Cardiac septum (tissue), 1 donor: ENCODE measurements around the gene CLPTM1L. TPM values are rescaled to one million over a fixed set of nuclear protein-coding genes. Genes with fewer than 3 reads are reported as not detected.

ENCODE experiments used
- DNase-seq: peaks from one replicate; pipeline ENCODE4 v3.0.0-alpha.2; 2020; ENCODE audit warnings: low spot score
- intact Hi-C: fragments of 100-400 bp; cut with DNase I; formaldehyde crosslinking; loops from one replicate; pipeline ENCODE4 v1.14.0; 2022
- total RNA-seq: library from RNA; stranded (reverse); fragmentation: NEBNext Ultra II Directional; extraction: Animal tissue kit (Norgen Biotek cat#: 25700); gene quantifications from one replicate; pipeline ENCODE4 v1.2.1, GENCODE V29; 2021
- donor health status: DM: no; HTN: no; CAD: no.

Gene CLPTM1L
- total RNA-seq, 1 donor from 2014 or later: 42.6 TPM

DNA sequence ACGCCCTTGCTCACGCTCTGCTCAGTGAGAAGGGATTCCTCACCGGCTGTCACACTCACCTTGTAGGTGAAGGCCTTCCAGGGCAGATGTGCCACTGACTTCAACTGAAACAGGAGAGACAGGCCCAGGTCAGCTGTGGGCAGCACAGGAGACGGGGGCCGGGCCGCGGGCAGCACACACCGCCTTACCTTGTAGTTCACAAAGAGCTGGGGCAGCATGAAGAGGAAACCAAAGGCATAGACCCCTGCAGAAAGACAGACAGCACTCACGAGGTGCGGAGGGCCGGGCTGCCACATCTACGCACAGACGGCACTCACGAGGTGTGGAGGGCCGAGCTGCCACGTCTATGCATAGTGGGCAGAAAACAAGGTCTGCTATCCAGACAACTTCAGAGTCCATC, 23.3 kb downstream of the CLPTM1L start:
- intact Hi-C loops: no loop called here
- DNase-seq: peak; percentile 58

DNA sequence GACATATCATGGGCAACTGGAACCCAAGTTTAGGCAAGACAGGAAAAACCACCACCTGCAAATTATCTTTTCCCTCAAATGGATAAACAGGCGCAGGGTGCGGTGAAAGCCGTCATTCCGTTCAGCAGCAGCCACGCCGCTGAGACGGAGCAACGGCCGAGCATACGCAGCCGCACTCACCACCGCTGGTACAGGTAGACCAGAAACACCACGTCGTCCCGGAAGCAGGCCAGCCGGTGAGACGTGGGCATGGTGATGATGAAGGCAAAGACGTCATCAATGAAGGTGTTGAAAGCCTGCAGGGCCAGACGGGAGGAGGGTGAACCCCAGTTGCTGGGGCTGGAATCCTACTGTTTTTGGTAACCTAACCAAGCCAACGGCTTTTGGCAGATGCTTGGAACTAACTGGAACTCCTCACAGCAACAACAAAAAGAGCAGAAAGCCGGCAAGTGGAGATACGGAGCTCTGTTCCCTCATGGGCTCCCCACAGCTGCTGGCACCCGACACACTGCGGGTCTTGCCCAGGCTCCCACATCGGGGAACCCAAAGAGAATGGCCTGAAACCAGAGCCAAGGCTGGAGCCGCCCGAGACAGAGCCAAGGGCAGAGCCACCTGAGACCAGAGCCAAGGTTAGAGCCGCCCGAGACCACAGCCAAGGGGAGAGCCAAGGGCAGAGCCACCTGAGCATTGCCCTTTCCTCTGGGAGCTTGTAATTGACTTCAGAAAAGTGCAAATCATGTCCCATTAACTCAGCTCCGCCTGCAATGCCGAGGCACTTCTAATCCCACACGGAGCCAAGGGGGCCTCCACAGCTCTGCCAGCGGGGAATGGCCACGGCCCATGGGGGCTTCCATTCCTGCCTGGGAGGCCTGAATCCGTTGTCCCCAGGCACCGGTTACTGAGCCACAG, 24.2 kb downstream of the CLPTM1L start:
- intact Hi-C loops: no loop called here

DNA sequence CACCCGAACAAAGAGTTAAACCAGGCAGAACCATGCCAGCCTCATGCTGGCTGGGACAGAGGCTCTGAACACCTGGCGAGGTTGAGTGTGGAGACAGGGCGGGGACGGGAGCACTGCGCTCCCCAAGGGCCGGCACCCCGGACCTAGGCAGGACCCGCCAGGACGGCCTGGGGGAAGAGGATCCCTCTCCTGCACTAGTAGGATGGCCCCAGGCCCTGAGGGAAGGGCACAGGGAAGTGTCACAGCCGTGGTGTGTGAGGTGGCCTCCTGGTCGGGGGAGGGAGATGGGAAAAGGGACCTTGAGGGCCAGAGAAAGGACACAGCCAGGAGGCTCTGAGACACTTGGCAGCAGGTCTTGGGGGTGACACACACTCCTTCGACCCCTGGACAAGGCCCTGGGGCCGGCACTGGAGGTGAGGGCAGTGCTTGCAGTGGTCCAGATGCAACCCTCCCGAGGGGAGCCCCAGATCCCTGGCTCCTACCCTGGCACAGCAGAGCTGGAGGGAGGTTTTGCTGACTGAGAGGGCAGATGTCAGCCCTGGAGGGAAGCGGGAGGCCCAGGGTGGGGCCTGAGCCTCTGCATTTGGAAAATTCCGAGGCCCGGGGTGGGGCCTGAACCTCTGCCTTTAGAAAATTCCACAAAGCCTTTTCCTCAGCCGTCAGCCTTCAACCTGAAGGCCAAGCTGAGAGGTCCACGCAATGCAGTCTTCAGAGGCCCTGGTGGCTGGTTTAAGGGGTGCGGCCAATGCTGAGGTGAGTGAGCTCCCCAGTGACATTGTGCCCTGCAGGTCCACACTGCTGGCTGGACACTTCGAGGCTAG, 25.3 kb downstream of the CLPTM1L start:
- DNase-seq: peak; percentile 64

More for the DNA sequence above, 24.2 kb downstream of the CLPTM1L start:
- peak; percentile 70 for DNase-seq

DNA sequence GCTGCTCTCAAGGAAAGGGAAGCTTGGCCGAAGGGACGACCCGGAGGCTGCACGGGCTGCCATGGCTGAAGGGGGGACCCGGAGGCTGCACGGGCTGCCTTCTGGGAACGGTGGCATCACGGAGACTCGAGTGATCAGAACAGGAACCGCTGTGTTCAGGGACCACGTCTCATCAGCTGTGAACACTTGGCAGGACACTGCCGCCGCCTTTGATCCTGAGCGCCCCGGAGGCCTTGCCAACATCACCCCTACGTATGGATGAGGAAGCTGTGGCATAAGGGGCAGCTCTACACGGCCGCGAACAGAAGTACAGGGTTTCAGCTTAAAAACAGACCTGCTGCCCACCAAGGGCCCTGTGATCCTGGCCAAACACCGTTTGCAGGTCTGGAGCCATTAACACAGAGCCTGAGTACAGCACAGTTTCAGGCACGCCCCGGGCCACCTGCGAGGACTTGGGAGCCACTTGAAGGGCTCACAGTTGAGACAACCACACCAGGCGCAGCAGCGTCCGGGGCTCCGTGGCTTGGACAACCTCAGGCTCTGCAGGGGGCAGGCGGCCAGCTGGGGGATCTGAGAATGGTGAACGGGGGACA, 26.1 kb downstream of the CLPTM1L start:
- intact Hi-C loops: no loop called here
- peak; percentile 69 for DNase-seq

More for the DNA sequence above, 25.3 kb downstream of the CLPTM1L start:
- intact Hi-C loops: no loop called here

DNA sequence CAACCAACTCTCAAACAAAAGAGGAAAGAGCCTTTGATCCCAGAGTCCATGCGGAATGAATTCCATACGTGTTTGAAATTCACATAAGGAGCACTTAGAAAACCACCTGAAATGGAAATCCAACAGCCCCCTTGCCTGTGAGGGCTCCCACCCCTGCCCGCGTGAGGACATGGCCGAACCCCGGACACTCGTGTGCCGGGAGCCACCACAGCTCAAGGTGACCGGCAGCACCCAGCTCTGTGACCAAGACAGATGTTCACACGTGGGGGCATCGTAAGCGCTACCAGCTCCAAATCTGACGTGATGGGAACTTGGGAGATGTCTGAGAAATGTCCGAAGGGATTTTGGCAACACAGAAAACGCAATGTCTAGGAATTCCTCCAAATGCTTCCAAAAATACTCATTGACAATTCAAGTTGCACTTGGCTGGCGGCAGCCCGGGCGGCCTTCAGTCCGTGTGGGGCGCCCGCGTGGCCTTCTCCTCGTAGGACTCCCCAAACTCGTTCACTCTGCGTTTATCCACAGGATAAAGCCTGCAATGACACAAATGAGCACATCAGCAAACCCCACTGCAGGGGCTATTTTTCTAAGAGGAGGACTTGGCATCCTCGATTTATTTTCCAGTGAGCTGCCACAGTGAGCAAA, 26.9 kb downstream of the CLPTM1L start:
- DNase-seq: peak; percentile 49
- intact Hi-C loops: no loop called here

DNA sequence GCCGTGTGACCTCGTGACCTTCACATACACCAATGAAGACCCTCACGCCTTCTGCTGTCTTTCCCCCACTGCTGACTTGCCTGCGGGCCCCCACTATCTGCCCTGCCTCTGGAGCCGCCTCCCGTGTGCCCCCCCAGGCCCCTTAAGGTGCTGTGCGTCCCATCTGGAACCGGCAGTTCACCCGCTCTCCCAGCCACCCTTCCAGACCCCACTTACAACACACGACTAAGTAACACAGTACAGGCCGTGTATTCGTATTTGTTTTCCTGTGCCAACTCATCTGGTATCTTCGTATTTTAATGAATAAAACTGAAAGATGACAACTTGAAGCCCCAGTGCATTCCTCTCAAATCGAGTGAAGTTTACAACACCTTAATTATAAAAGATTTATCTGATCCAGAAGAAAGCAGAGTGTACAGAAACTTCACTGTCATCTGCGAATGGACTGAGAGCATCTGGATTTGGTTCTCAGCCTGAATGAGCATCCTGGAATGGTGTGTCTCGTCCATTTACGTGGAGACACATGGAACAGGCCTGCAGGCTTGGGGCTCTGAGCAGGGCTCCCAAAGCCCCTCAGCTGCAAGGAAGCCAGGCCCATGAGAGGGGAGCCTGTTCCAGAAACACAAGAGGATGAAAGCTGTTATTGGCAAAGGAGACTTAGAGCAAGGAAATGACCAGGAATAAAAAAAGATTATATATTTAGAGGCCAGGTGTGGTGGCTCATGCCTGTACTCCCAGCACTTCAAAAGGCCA, 28.1 kb downstream of the CLPTM1L start:
- peak; percentile 68 for DNase-seq
- intact Hi-C loops: no loop called here

DNA sequence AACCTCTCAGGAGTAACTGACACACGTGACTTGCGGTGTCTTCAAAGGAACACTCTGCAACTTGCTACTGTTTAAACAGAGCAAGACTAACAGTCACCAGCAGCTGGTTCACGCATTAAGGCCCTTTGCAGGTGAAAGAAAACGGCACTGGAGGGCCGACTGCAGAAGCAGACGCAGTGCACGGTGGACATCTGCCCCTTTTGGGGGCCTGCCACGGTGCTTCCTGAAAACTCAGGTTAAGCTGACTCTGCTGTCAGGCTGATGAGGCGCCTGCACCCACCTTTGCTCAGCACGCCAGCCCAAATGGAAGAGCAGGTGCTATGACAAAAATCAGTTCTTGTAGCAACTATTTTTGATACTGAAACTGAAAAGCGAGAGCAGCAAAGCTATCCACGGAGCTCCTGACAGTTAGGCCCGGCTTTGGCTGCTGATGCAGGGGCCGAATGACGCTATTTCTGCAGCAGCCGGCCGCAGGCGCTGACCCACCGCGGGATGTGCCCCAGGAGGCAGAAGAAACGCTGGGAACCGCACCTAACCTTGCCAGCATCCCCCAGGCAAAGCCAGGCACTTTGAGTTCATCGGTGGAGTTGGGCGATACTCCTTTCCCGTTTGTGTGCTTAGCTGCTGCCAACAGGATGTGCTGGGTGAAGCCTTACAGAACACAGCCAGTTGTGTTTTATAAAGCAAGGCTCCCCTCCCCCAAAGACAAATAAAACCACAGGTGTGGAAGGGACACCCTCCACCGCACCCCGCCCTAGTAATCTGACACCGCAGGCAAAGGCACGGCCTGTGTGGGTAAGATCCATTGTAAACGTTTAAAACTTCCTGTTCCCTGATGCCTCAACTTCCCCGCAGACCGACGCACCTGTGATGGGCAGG, 29.0 kb downstream of the CLPTM1L start:
- DNase-seq: peak; percentile 65
- intact Hi-C loops: no loop called here

DNA sequence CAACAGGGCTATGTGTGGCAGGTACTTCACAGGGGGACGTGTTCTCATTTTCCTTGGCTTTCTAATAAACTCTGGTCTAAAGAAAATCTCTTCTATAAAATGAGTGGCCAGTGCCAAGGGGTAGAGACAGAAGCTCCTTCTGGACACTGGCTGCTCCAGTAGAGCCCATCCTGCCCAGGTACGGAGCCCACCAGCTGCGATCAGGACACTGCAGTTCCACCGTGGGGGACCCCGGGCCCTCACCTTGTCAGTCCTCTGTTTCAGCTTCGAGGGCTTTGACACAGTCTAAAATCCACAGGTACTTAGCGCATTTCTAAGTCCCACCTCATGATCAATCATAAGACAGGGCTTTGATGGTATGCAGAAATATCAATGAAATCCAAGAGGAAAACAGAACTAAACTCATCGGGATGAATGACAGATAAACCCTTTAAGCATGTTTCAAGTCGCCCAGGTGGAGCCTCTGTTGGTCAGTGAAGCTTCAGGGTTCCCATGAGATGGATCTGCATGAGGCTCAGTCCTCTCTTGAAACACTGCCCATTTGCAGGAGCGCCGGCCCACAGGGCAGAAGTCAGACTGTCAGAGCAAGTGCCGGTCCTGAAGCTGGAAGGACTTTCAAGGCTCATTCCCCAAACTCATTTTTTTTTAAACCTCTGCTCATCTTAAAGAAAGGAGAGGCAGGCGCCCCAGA, 29.7 kb downstream of the CLPTM1L start:
- intact Hi-C loops: no loop called here
- DNase-seq: peak; percentile 55

DNA sequence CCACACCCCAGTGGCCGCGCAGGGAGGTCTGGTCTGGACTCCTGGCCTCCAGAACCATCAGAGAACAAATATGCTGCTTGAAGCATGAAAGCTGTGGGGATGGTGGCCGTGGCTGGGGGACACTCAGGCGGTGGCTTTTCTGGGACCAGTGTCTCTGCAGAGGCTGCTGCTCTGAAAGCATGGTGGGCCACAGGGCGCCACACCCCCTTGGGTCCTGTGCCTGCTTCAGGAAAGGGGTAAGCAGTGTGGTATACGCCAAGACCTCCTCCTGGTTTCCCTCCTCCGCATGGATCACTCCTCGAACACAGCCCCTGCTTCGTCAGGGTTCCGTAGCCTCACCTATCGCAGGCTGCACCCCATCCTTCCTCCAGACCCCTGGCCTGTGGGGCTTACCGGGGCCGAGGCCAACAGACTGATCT, 30.3 kb downstream of the CLPTM1L start:
- DNase-seq: peak; percentile 67
- intact Hi-C loops: no loop called here

DNA sequence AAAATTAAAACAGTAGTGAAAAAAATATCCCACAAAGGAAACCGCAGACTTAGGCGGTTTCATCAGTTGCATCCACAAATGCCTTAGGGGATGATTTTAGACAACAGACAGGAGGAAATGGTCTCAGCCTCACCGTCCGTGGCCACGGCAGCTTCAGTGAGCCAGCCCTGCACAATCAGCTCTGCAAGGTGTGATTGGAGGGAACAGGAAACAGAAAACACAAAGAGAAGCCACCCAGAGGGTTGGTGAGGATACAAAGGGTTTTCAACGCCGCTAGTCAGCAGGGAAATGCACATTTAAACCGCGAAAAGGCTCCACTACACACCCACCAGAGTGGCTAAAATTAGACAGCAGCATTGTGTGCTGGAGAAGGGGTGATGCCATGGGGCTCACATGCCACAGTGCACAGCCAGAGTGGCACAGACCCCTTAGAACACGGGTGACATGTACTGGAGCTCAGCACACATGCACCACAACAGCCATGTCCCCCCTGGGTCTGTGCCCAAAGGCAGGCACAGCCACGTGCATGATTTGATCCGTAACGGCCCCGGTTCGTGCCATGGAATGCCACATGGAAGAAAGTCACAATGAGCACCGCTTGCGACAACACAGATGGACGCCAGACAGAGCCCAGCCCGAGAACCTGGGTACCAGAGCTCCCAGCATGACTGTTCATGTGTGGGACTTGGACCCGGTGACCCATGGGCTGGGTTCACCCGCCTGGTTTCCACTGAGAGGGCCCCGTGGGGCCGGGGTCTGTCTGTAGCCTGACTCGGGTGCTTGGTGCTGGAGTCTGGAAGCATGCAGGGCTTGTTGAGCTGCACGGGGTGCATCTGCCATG, 31.7 kb downstream of the CLPTM1L start:
- DNase-seq: no peak
- intact Hi-C loops: no loop called here

DNA sequence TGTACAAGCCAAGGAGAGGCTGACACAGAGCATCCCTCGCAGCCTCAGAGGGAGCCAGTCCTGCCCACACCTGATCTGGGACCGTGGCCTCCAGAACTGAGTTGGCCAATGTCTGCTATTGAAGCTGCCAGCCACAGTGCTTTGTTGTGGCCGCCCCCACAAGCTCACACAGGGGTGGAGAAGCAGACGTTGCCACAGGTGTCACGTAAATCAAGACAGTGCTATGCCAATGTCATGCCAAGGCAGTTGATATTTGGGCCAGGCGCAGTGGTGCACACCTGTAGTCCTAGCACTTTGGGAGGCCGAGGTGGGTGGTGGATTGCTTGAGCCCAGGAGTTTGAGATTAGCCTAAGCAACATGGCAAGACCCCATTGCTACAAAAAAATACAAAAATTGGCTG, 32.7 kb downstream of the CLPTM1L start:
- intact Hi-C loops: no loop called here
- no peak for DNase-seq

DNA sequence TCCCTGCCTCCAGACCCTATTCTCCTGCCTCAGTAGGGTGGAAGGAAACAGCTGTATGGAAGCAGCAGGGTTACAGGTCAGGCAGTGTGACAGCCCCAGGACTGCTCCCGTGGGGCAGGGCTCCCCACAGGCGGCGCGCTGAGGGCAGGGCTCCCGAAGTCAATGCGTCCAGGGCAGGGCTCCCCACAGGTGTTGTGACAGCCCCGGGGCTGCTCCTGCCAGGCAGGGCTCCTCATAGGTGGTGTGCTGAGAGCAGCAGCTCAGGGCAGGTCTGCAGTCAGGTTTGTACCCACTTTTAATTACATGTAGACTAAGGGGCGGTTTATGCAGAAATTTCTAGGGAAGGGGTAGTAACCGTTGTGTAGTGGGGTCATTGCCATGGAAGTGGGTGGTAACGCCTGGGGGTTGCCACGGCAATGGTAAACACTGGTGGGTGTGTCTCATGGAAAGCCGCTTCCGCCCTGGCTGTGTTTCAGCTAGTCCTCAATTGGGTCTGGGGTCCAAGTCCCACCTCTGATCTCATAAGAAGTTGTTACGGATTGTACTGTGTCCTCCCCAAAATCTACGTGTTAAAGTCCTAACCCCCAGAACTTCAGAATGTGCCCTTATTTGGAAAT, 33.4 kb downstream of the CLPTM1L start:
- peak; percentile 58 for DNase-seq
- intact Hi-C loops: no loop called here

DNA sequence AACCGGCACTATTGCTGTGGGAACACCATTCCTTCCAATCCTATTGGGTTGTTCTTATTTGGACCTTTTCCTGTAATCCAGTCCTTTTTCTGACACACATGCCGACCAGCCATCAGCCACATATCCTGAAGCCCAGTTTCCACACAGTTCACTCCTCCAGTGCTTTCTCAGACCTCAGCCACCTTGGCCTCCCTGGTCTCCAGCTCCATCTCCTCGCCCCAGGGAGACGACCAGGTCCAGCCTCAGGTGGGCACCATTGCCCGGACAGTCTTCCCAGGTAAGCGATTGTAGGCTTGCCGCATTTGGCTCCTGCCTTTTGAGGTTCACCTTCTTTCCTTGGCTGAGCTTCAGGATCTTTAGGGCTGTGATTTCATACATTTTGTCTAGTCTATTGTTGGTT, 34.8 kb downstream of the CLPTM1L start:
- peak; percentile 66 for DNase-seq
- intact Hi-C loops: no loop called here

DNA sequence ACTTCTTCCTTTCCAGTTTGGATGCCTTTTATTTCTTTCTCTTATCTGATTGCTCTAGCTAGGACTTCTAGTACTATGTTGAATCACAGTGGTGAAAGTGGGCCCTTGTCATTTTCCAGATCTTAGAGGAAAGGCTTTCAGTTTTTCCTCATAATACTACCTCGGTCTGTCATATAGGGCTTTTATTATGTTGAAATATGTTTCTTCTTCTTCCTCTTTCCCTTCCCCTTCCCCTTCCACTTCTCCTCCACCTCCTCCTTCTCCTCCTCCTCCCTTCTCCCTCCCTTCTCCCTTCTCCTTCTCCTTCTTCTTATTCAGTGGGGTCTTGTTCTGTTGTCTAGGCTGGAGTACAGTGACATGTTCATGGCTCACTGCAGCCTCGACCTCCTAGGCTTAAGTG, 40.9 kb downstream of the CLPTM1L start:
- no peak for DNase-seq
- intact Hi-C loops: no loop called here

DNA sequence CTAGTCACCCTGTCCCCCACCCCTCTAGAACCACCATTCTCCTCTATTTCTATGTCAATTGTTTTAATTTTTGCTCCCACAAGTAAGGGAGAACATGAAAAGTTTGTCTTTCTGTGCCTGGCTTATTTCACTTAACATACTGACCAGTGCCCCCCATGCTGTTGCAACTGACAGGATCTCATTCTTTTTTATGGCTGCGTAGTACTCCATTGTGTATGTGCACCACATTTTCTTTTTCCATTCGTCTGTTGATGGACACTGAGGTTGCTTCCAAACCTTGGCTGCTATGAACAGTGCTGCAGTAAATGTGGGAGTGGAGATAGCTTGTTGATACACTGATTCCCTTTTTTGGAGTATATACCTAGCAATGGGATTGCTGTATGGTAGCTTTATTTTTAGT, 42.6 kb downstream of the CLPTM1L start:
- intact Hi-C loops: no loop called here
- no peak for DNase-seq

DNA sequence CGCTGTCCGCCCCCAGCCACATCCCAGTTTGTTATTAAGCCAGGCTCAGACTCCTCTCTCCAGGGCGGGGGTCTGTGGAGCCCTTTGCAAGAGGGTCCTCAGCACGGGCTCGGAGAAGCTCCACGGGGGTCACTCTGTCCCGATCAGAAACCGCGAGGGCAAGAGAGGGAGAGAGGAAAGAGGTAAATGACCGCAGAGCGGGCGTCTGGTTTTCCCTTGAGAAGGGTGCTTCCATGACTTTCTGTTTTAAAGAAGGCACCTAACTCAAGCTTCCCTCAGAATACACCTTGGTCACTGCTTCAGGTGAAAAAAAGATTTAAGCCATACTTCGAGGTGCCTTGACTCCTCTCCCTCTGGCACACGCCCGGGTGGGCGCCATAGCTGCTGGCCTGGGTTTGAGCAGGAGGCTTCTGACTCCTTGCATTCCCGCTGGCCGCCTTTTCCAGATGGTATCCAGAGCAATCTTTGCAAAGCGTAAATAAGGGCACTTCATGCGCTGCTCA, 44.3 kb downstream of the CLPTM1L start:
- DNase-seq: peak; percentile 50

More for the DNA sequence above, 44.3 kb downstream of the CLPTM1L start:
- intact Hi-C loops: no loop called here
